RPMI8226 (cell line): ENCODE measurements around the gene TBC1D4.
"Not testable (repeated sequence)": the region's sequence is repeated elsewhere in the genome, so short reads cannot be mapped to it uniquely, and the experiment has no call there.

Source experiments
- DNase-seq: peaks from one replicate; pipeline ENCODE4 v3.0.0-alpha.2; 2015

TBC1D4 gene

DNA sequence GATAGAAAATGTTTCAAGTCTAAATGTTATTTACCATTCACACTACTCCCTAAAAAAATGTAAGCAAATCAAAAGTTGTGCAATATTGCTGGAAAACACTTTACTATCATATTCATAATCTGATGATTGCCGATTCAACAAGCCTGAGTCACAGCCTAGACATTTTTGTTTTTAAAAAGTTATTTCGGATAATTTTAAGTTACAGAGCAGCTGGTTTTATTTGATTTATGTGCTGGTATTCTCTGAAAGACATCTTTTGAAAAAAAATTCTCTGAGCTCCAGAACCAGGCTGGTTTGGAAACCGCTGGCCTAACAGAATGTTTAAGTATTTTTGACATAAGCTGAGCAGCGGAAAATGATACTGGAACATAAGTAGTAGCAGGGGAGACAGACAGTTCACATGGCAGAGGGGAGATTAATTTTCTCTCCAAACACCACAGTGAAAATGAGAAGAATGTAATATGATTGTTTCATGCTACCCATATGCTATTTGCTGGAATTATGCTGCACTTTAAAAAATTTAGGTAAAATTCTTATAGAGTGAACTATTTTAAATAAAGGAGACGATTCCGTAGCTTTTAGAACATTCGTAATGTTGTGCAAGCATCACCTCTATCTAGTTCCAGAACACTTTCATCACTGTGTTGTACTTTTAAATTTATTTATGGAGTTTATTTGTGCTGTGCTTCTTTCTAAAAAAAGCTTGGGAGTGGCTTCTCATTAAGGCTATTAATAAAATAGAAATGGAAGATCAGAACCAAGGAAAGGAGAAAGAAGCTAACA lies 36.1 kb downstream of the TBC1D4 start:
- DNase-seq: no peak

DNA sequence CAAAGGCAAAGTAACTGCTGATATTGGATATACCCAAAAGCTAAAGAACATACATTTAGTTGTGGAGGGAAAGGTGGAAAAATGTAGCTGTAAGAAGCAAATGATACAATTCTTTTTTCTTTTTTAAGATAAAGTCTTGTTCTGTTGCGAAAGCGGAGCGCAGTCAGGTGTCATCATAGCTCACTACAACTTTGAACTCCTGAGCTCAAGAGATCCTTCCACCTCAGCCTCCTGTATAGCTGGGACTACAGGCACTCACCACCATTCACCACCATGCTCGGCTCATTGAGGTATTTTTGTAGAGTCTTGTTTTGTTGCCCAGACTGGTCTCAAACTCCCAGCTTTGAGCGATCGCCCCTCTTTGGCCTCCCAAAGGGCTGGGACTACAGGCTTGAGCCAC lies 38.0 kb downstream of the TBC1D4 start:
- no peak for DNase-seq

DNA sequence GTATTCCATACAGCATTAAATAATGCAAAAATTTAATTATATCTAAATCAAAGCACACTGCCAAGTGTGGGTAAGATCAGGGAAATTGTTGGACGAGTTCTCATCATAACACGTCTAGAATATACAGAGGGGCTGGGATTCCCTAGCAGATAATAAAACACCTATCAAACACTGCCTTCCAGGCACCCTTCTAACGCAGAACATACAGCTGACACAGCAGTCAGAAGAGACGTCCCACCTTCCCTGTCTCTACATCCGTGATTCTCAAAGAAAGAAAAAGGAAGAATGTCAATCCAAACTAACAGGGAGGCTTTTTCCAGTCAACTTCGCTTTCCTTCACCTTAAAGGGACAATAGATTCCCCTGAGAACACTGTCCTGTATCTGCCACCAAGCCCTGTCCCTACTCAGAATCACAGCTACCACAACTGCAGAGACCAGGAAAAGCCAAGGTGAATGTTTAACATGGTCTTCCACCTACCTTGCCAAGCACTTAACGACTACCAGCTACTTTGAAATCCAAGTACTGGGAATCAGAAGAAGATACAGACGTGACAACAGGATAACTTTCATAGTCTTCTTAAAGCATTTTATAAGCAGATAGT lies 38.5 kb downstream of the TBC1D4 start:
- DNase-seq: no peak

DNA sequence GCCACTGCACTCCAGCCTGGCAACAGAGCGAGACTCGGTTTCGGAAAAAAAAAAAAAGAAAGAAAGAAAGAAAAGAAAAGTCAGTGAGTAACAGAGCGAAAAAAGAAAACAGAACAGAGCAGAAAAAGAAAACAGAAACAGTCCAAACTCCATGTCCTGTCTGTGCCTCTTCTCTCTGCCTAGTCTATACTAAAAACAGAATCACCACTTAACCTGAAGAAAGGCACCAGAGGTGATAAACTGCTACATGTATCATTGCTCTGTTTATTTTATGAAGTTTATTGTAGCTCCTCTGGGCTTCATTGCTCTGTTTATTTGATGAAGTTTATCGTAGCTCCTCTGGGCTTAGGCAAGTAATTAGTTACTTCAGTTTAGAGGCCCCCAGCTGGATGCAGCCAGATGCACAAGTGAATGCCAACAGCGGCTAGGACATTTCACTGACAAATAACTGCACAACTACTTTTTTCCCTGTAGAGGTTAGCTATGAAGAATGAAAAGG lies 39.2 kb downstream of the TBC1D4 start:
- no peak for DNase-seq

DNA sequence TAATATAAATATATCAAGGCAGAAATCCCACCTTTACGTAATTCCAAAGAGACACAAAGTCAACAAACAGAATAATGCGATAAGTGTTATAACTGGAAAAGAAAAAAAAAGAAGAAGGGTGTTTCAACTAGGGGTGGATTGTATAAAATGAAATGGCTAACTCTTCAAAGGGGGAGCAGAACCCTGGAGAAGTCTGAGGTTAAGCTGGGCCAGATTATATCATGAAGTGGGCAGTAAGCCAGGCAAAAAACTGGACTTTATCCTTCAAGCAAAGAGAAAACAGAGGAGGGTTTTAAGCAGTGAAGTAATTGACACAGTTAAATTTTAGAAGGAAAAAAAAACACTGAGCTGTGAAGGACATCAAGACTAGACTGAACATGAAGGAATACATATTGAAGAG lies 41.9 kb downstream of the TBC1D4 start:
- no peak for DNase-seq

DNA sequence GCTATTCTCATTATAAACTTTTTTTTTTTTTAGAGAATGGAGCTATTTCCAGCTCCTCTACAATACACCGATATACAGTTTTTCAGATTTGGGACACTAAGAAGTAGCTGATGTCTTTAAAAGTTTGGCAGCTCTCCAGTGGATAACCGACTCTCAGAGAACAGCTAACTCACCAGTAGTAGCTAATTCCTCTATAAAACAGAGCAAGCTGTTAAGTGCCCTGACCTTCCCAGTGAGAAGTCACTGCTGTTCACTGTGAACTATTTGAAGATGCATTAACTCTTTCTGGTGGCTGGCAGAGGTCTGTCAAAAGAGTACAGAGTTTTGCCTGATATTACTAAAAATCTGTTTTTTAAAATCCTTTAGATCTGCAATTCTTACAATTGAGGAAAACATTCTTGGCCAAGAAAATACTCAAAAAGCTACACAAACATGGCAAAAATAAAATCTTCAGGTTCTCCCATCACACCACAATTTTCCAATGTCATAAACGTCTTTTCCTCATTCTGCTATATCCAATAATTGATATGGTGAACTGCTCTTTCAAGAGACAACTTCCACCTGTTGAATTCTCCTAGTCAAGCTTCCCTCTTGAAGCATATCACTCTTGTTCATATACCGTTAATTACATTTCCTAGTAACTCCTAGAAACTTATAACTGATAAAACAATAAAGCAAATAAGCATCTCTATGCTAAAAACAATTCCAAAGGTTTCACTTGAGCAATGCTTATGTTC lies 44.2 kb downstream of the TBC1D4 start:
- DNase-seq: peak; percentile 63

DNA sequence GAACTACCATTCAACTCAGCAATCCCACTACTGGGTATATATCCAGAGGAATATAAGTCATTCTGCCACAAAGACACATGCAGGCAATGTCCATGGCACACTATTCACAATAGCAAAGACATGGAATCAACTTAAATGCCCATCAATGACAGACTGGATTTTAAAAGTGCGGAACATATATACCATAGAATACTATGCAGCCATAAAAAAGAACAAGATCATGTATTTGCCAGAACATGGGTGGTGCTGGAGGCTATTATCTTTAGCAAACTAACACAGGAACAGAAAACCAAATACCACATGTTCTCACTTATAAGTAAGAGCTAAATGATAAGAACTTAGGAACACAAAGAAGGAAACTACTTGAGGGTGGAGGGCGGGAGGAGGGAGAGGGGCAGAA lies 47.8 kb downstream of the TBC1D4 start:
- not testable (repeated sequence) for DNase-seq

DNA sequence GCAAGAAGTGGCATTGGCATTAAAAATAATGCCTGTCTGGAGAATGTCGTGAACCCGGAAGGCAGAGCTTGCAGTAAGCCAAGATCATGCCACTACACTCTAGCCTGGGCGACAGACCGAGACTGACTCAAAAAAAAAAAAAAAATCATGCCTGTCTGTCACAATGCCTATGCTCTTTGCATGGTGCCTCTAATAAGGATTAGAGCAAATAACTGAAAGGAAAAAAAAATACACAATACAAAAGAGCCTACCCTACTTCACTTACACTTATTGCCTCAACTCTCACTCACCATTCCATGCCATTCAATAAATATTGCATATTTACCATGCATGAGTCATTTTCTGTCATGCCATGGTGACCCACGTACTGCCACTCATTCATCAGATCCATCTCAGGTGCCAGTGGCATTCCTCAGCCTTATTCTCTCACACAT lies 49.1 kb downstream of the TBC1D4 start:
- no peak for DNase-seq

DNA sequence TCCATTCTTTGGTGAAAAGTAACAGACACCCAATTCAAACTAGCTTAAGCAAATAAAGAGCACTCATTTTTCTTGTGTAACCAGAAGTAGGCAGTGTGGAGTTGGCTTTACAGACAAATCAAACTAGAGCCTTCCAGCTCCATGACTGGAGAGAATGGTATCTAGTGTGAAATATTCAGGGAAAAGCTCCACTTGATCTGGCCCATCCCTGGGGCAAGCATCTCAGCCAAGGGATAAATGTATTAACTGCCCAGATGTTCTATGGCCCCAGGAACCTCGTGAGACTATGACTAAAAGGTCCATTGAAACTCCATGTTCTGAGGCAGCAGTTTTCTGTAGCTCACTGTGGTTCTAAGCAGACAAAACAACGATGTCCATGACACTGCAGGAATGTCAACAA lies 49.9 kb downstream of the TBC1D4 start:
- no peak for DNase-seq

DNA sequence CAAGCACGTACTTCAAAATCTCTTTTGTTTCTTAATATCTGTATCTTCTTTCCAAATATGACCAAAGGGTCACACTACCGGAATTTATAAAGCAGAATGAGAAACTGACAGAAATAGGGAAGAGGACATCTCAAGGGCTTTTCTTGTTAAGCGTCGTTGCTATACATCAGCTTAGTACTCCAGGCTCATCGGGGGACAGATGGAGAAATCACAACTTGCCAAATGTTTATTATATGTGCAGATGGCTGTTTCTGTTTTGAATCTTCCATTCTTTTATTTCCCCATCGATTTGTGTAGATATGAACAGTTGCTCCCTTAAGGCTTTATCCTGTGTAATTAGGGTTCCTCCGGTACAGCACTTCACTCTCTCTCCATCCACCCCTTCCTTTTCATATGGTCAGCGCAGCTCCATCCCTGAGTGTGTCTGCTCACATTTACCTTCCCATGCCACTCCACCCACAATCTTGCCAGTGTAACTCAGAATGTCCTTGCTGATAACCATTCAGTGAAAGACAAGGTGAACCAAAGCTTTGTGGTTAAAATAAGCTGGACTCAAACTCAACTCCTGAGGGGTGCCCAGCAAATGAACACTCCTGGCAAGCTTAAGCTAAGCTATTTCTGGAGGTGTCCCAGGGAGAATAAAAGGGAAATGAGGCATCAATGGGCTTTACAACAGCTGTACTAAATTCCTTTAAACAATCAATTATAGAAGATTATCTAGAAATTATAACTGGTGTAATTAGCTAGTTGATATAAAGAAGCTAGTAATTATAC lies 51.3 kb downstream of the TBC1D4 start:
- DNase-seq: no peak

DNA sequence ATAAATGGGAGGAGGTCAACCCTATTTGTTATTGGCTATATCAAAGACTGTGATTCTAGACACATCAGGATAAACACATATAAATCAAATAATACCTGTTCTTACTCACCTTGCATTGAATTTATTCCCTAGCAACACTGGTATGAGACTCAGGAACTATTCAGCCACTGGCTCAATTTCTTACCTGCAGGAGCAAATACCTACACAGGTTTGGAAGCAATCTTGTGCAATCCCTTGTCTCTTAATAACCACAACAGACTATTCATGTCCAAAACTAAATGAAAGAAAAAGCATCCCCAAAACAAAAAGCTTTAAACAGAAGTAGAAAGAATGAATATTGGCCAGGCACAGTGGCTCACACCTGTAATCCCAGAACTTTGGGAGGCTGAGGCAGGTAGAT lies 55.5 kb downstream of the TBC1D4 start:
- DNase-seq: no peak

DNA sequence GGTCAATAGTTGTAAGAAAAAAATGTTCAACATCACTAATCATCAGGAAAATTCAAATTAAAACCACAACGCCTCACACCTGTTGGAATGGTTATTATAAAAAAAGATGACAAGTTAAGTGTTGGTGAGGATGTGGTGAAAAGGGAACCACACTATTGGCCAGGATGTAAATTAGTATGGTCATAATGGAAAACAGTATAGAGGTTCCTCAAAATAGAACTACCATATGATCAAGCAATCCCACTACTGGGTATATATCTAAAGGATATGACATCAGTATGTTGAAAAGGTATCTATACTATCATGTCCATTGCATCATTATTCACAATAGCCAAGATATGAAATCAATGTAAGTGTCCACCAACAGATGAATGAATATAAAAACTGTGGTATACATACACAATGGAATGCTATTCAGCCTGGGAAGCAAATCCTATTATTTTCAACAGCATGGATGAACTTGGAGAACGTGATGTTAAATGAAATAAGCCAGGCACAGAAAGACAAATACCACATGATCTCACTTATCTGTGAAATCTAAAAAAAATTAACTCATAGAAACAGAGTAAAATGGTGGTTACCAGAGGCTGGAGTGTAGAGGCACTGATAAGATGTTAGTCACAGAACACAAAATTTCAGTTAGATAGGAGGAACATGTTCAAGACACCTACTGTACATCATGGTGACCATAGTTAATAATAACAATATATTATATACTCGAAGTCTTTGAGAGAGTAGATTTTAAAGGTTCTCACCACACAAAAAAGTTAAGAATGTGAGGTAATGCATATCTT lies 56.6 kb downstream of the TBC1D4 start:
- no peak for DNase-seq

DNA sequence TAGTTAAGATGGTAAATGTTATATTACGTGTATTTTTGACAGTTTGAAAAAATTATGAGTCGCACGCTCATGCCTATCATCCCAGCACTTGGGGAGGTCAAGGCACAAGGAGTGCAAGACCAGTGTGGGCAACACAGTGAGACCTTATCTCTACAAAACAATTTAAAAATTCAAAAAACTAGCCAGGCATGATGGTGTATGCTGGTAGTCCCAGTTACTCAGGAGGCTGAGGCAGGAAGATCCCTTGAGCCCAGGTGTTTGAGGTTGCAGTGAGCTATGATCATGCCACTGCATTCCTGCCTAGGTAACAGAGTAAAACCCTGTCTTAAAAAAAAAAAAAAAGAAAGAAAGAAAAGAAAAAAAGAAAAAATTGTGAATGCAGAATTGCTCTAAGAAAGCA lies 58.0 kb downstream of the TBC1D4 start:
- DNase-seq: no peak

DNA sequence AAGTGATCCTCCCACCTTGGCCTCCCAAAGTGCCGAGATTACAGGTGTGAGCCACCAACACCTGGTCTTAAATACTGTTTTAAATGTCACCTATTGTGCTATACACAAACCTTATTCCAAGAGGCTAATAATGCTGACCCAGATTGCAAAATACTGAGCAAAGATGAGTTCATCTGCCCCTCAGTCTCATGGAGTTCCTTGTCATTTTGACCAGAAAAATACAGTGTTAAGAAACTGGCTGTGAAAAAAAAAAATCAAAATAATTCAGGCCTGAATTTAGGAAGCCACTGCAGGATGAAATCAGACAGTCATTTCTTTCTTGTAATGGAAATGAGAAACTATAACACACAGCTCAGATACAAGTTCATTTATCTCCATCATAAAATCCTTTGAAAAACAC lies 59.9 kb downstream of the TBC1D4 start:
- DNase-seq: no peak

DNA sequence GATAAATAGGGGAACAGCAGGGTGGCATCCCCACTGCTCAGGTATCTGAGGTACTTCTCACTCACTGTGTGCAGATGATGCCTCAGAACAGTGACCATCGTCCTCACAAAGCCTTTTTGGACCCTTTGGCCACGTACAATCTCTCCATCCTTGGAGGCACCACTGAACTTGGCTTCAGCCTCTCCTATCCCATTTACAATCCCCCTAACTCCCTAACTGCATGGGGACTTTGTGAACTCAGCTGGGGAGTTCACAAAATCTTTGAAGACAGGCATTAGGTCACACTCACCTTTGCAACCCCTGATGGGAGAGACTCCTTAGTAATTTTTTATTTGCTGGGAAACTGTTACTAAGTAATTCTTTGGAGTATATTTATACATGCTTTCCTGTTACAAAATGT lies 60.8 kb downstream of the TBC1D4 start:
- no peak for DNase-seq

DNA sequence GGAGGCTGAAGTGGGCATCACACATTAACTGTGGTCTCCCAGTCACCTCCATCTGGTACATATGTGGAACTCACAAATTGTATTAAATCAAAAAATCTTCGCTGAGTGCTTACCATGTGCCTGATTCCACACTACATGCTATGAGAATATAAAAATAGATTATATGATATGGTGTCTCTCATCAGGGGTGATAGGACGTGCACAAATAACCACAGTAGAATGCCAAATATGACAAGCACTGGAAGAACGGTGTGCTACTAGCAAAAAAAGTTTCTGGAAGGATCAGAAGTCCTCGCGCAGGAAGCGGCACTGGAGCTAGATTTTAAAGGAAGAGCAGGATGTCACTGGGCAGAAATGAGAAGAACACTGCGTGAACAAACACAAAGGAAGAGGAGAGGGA lies 62.3 kb downstream of the TBC1D4 start:
- no peak for DNase-seq

DNA sequence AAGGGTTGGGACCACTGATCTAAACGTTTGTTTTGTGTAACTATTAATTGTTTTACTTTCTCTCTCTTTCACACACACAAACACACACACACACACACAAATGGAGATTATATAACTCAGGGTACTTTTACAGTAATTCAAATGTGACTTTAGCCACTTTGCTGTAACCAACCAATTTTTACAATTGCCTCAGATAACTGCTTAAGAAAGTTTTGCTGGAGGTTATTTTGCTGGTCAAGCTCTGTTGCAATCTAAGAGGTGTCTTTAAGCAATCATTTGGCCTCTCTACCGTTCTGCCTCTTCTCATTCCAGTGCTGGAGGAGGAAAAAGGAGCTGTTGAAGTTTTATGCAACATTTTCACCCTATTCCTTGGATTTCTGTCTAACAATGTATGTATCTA lies 63.0 kb downstream of the TBC1D4 start:
- DNase-seq: no peak

DNA sequence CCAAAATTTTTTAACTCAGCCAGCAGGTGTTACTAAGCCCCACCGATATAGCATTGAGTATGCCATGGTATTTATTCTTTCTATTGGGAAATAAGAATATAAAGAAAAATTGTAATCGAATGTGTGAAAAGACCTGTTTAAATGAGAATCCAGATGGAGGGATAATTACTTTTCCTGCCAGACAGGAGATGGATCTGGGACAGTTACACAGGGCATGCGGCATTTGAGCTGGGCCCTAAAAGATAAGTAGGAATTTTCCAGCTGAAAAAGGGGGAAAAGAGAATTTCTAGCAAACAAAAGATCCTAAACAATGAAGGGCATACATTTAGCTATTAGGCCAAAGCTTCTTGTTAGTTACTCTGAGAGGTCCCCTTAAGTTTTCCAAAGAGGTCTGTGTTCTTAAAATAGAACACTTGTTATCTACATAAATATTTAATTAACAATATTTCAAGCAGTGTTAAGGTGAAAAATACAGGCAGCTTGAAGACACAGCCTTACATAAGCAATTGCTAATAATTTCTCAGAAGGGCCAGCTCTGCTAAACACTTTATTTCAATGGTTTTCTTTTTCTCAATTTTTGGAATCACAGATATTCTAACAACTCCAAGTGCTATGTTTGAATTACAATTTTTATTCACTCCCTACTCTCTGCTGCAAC lies 63.7 kb downstream of the TBC1D4 start:
- DNase-seq: no peak

DNA sequence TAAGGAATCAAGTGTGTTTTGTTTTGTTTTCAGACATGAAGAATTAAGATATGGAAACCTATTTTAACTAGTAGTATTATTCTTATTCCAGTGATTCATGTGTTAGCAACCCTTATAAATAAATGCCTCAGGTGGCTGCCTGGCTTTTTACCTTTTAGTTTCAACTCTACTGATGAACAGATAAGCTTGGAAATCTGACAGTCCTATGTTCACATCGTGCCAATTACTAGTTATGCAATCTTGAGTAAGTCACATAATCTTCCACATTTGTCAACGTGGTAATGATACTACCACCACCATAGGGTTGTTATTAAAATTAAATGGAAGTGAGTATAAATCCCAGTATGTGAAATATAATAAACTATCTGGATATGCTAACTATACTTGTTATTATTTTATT lies 64.3 kb downstream of the TBC1D4 start:
- no peak for DNase-seq

DNA sequence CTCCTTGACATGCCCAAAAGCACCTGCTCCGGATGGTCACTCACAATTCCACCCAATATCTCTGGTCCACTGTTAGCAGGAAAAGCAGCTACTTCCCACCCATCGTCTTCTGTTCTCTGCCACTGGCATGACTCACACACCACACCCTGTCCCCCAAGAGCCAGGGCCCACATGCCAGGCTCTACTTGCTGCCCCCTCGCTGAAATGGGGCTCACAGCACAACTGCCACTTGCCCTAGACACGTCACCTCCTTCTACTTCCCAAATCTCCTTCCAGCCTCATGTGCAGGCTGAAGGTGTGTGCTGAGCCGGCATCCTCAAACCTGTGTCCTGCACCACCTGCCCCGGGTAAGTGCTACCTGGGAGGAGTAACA lies 65.0 kb downstream of the TBC1D4 start:
- no peak for DNase-seq

DNA sequence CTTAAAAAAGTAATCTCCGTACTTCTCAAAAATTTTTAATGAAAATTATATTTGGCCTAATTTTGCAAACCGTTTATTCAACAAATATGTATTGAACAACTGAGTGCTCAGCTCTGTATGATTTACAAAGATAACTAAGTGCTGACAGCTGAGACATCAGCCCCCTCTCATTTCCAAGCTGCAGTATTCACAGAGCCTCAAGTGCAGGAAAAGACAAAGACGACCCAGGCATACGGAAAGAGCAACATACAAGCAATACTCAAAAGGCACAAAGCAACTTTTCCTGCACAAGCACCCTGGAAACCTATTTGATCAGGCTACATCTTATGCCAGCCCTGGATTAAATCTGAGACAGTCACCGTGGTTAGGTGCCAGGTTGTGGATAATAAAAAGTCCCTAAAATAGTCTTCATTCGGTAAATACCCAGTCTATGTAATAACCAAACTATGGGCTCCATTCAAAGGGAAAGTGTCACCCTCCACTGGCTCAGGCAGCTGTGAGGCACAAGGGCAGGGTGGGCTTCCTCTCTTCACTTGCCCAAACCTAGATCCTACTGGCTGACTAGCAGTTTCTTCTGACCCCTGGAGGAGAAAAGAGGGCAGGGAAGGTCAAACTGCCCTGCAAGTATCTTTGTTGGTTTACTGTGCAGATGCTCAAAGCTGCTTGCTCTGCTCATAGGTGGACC lies 65.5 kb downstream of the TBC1D4 start:
- DNase-seq: no peak
